HG02870 (cell line): Measurements from ENCODE around the gene SMO.
"Not testable (repeated sequence)": the region's sequence is repeated elsewhere in the genome, so short reads cannot be mapped to it uniquely, and the experiment has no call there.

Experiments
- ATAC-seq: cut with Tn5 transposase; IDR thresholded peaks from one replicate; pipeline ENCODE4 v1.9.1; 2021; ENCODE audit warnings: mild to moderate bottlenecking, moderate library complexity; ENCODE audit not compliant: unreplicated experiment

SMO gene

GRCh38 chr7:129227646-129228578, 39.5 kb downstream of the SMO start:
- no peak for ATAC-seq

- ATAC-seq: no peak
Measured at GRCh38 chr7:129228633-129229032, 40.2 kb downstream of the SMO start.

GRCh38 chr7:129231666-129232065, 43.2 kb downstream of the SMO start:
- ATAC-seq: no peak

GRCh38 chr7:129238546-129238945, 50.1 kb downstream of the SMO start:
- ATAC-seq: peak; percentile 47

GRCh38 chr7:129240119-129240820, 51.8 kb downstream of the SMO start:
- ATAC-seq: no peak

GRCh38 chr7:129244220-129244619, 55.8 kb downstream of the SMO start:
- ATAC-seq: no peak

- no peak for ATAC-seq
Measured at GRCh38 chr7:129245533-129245932, 57.1 kb downstream of the SMO start.

- ATAC-seq: no peak
Measured at GRCh38 chr7:129247087-129247486, 58.7 kb downstream of the SMO start.

GRCh38 chr7:129252128-129252527, 63.7 kb downstream of the SMO start:
- ATAC-seq: no peak

GRCh38 chr7:129252603-129253002, 64.2 kb downstream of the SMO start:
- ATAC-seq: not testable (repeated sequence)

- ATAC-seq: no peak
Measured at GRCh38 chr7:129255800-129256199, 67.4 kb downstream of the SMO start.

GRCh38 chr7:129256221-129256620, 67.8 kb downstream of the SMO start:
- no peak for ATAC-seq

GRCh38 chr7:129257168-129257567, 68.7 kb downstream of the SMO start:
- no peak for ATAC-seq

GRCh38 chr7:129258649-129259389, 70.4 kb downstream of the SMO start:
- ATAC-seq: no peak

GRCh38 chr7:129262324-129262723, 73.9 kb downstream of the SMO start:
- no peak for ATAC-seq
